Thyroid gland (tissue), 4 donors: ENCODE measurements around the gene ALKBH5.

Experiments
- CTCF ChIP-seq, 6 experiments: fragments of 200-600 bp in 3 of 6; fragments of 450-650 bp in 3 of 6; sonication (generic) in 3 of 6; IDR thresholded peaks; one replicate each; pipeline ENCODE4 v1.5.1; 2016 to 2019; ENCODE audit warnings: antibody characterized with exemption in 6 of 6, mild to moderate bottlenecking in 2 of 6, inconsistent platforms in 1 of 6, moderate library complexity in 1 of 6
- POLR2A ChIP-seq, 2 donors: fragments of 450-650 bp; IDR thresholded peaks; one replicate each; pipeline ENCODE4 v1.6.1; 2017; ENCODE audit warnings: antibody characterized with exemption in 2 of 2, mild to moderate bottlenecking in 2 of 2, moderate library complexity in 1 of 2

DNA sequence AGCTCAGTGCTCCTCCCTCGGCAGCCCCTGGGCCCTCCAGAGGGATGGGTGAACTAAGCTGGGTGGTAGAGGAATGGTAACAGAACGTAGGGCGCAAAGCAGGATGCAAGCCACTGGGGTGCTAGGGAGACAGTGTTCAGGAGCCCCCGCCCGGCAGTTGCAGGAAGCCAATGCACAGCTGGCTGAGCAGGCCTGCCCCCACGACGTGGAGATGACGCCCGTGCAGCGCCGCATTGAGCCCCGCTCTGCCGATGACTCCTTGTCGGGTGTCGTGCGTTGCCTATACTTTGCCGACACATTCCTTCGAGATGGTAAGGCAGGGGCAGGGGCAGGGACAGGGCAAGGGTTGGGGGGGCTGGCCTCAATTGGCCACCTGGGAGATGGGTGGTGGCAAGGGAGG is 54.7 kb downstream of the ALKBH5 start:
- TF ChIP-seq CTCF (IDR thresholded peaks at IDR 0.05) (no peak), POLR2A (IDR thresholded peaks at IDR 0.05) (no peak)
